AG04450 (cell line): ENCODE results near the gene LYZ. TPM values are rescaled to one million over a fixed set of nuclear protein-coding genes. Genes with fewer than 3 reads are reported as not detected.

Source experiments
- CTCF ChIA-PET: fragments of 300-600, 350-600 bp; formaldehyde crosslinking; extraction: SDS; loops from one replicate; lab custom pipeline; 2022; ENCODE audit warnings: antibody characterized with exemption, inconsistent platforms; lab: Charles Lee
- POLR2A ChIA-PET: fragments of 350-600 bp; formaldehyde crosslinking; extraction: SDS; loops from one replicate; lab custom pipeline; 2021; ENCODE audit warnings: antibody characterized with exemption, inconsistent platforms; lab: Yijun Ruan, JAX
- DNase-seq: peaks from one replicate; pipeline ENCODE4 v3.0.0-alpha.2; 2011; ENCODE audit warnings: low read depth, low spot score
- H3K27ac ChIP-seq: one replicate; pipeline ENCODE4 v1.5.1; 2012; ENCODE audit warnings: low read depth, low read length, control low read depth
- H3K27me3 ChIP-seq: one replicate; pipeline ENCODE4 v1.6.0; 2012; ENCODE audit warnings: low read length; ENCODE audit not compliant: control insufficient read depth, insufficient read depth
- H3K4me3 ChIP-seq: 2 replicates; pipeline ENCODE4 v1.5.1; 2011; ENCODE audit warnings: mild to moderate bottlenecking, low read depth, low read length, control low read depth
- H3K9me3 ChIP-seq: 2 replicates; pipeline ENCODE4 v1.5.1; 2012; ENCODE audit warnings: low read length; ENCODE audit not compliant: control insufficient read depth, insufficient read depth
- CTCF ChIP-seq: IDR thresholded peaks from 2 replicates; pipeline ENCODE4 v1.5.1; 2011; ENCODE audit warnings: low read depth, low read length, control low read depth, inconsistent platforms
- polyA plus RNA-seq: library from polyadenylated mRNA; depleted of rRNA; stranded (reverse); fragments of >200 nt; gene quantifications from 2 replicates; pipeline ENCODE4 v1.2.3, GENCODE V29; 2011

Gene LYZ
- polyA plus RNA-seq, 1 experiment = not detected

- TF ChIP-seq CTCF = no peak
- ChIA-PET CTCF (interaction anchor here (0.6 to 1.0 kb wide), 3 partner anchors 27 to 501 kb away, joined by 3 to 6 read pairs (median 3); no protein-coding TSS in a partner anchor), POLR2A (no interaction called here)
- H3K27me3 ChIP-seq = peaks cover 33% of the 10 kb centered on the region
- no peak for DNase-seq
- H3K4me3 ChIP-seq = peak overlapping the region; percentile 34
- H3K27ac ChIP-seq = no peak overlapping the region
- H3K9me3 ChIP-seq = no peaks in the 10 kb centered on the region
Measured at GRCh38 chr12:69330475-69331473, 17.4 kb upstream of the LYZ start.

GRCh38 chr12:69331519-69331908, 16.7 kb upstream of the LYZ start:
- Histone ChIP-seq H3K27me3 (peaks cover 33% of the 10 kb centered on the region), H3K4me3 (peak overlapping the region; percentile 34), H3K9me3 (no peaks in the 10 kb centered on the region), H3K27ac (no peak overlapping the region)
- POLR2A ChIA-PET = no interaction called here
- CTCF ChIA-PET = interaction anchor here (0.6 to 1.0 kb wide), 3 partner anchors 27 to 502 kb away, joined by 3 to 6 read pairs (median 3); no protein-coding TSS in a partner anchor
- TF ChIP-seq CTCF = no peak
- DNase-seq = no peak

GRCh38 chr12:69331909-69332684, 16.1 kb upstream of the LYZ start:
- no peak for DNase-seq
- Histone ChIP-seq H3K27me3 (peaks cover 33% of the 10 kb centered on the region), H3K9me3 (no peaks in the 10 kb centered on the region), H3K4me3 (no peak overlapping the region), H3K27ac (no peak overlapping the region)
- ChIA-PET CTCF (no interaction called here), POLR2A (no interaction called here)
- TF ChIP-seq CTCF = no peak

GRCh38 chr12:69332815-69333358, 15.3 kb upstream of the LYZ start:
- no peaks in the 10 kb centered on the region for H3K9me3 ChIP-seq
- H3K27me3 ChIP-seq = peaks cover 33% of the 10 kb centered on the region
- DNase-seq = no peak
- CTCF ChIA-PET = no interaction called here
- POLR2A ChIA-PET = no interaction called here
- TF ChIP-seq CTCF = no peak
- no peak overlapping the region for H3K4me3 ChIP-seq
- H3K27ac ChIP-seq = no peak overlapping the region
